Ureter (tissue), 1 donor: Measurements from ENCODE around the gene HOXA5. TPM values are rescaled to one million over a fixed set of nuclear protein-coding genes. Genes with fewer than 3 reads are reported as not detected.

Experiments used
- DNase-seq: peaks from one replicate; pipeline ENCODE4 v3.0.0-alpha.2; 2020; ENCODE audit warnings: low spot score
- total RNA-seq: library from RNA; stranded (reverse); gene quantifications from one replicate; pipeline ENCODE4 v1.2.4, GENCODE V29; 2023
- donor health status: DM: yes; HTN: yes; CAD: no.

The HOXA5 gene
- total RNA-seq, 1 donor from 2014 or later, result 10.4 TPM

- no peak for DNase-seq
Measured at GRCh38 chr7:27119412-27119911, 24.0 kb downstream of the HOXA5 start.

- DNase-seq, result no peak
Measured at GRCh38 chr7:27118580-27118979, 24.9 kb downstream of the HOXA5 start.

DNA sequence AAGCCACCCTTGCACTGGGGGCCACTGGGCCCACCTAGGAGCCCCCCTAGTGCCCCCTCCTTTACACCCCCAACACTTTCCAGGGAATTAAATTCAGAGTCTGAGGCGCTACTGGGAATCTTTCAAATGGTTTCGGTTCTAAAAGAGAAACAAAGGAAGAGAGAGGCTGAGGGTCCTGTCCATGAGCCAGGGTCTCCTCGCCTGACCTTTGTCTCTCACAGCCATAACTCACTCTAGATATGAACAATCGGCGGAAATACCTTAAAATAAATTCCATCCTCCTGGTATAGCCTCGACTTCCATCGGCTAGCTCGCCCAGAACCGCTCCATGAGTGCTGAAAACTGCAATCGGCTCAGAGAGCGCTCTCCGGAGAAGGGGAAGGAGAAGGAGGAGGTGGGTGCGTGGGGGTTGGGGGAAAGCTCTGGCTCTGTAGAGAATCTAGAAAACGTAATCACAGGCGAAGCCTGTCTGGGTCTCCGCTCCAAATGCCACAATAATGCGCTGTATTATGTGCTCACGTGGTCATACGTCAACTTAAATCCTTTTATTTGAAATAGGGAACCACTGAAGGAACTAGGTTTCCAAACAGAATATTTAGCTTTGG is 25.5 kb downstream of the HOXA5 start:
- DNase-seq, result no peak

GRCh38 chr7:27116962-27117886 is 26.3 kb downstream of the HOXA5 start:
- no peak for DNase-seq

DNA sequence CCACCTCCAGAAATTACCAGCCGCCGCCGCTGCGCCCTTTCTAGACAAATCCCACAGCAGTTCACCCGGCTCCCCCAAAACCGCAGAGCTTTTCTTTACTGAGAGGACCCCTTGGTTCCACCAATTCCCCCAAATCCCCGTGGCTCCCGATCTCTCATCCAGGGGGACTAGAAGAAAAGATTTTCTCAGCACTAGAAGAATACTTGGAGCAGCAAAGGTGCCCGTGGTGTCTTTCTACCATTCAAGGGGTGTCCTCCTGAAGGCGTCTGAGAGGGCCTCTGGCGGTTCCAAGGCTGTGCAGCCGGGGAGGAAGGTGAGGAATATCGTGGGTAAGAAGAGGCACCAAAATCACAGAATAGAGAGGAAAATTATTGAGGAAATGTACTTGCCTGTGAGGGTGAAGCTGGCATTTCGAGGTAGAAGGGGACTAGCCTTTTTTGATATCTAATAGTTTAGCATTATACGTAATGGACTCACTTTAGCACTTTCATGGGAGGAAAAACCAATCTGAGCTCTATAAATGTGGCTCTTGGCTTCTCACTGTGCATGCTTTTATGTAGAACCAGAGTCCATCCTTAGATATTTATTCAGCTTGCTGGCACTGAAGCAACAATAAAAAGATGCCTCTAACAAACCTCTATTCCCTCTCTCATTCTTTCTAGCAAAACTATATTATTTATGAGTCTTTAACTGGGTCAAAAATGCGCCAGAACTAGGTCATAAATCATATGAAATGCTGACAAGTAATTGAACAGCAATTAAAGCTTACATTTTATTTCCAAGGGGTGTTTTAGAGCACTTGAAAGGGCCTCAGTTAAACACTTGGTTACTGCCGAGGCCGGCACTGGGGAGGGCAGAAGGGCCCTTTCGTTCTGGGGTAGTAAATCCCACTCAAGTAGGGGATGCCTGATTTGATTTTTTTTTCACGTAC is 27.2 kb downstream of the HOXA5 start:
- no peak for DNase-seq

DNA sequence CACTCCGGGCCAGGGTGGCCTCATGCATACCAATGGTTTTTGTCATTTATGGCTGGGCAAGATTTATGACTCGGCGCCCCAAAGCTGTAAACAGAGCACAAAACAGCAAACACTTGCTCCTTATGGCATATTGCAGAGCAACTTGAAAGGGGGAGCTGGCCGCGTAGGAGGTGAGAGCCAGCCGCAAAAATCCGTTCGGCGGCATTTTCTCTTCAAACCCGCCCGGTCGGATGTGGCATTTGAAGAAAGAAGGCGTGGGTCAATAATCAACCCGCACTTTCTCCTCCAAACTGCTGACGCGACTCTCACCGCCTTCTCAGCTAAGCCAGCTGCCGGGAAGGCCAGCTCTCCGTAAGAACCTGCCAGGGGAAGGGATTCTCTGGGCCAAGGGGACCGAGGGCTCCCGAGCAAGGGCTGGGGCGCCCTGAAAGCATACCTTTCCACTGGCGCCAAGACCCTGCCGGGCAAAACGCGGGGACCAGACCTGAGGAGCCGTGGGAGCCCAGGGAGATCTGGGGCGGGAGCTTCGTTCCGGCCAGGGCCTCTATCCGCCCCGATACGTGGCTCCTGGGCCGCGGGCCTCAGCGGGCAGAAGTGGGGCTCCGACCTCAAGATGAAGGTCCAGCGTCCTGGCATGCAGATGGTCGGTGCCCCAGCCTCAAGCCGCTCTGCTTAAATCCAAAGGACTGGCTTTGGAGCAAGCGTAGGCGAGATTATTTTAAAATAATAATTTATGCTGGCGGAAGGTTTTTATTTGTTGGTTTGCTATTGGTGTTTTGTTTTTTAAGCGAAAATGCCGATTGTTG is 28.1 kb downstream of the HOXA5 start:
- no peak for DNase-seq

- DNase-seq, result no peak
Measured at GRCh38 chr7:27114881-27115220, 28.6 kb downstream of the HOXA5 start.

- no peak for DNase-seq
Measured at GRCh38 chr7:27113991-27114769, 29.3 kb downstream of the HOXA5 start.

- peak; percentile 89 for DNase-seq
Measured at GRCh38 chr7:27112955-27113949, 30.2 kb downstream of the HOXA5 start.

DNA sequence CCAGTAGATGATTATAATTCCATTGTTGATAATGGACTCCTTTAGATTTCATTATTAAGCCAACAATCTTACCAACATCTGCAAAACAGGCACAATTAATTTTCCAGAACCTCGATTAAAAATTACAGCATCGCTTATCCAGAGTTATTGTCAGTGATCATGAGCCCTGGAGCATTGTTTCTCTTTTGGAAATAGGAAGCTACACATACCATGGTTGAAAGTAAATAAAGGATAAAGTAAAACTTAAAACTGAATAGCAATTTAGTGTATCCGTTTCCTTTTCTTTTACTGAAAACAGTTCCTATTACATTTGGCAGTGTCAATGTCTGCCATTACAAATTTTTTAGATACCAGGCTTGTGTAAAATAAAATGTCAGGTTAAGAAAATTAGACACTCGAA is 31.1 kb downstream of the HOXA5 start:
- DNase-seq, result no peak

DNA sequence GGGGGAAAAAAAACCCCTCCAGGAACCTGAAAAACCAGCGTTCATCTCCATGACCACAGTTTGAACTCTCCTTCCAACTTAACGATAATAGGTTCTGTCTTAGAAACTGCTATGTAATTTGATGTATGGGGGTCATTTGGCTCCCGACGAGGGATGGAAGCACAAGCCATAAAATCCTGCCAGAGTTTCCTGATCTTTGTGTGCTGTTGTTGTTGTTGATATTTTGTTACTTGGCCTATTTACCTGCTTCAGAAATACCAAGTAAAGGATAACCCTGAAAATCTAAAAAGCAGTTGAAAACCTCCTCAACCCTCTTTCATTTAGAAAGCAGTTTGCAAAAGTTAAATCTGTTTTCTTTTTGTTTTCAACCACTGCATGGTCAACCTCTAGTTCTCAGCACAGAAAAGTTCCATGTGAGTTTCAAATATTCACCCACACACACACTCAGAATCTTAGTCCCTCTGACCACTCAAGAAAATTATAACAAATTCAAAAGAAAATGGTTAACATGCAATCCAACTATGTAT is 31.7 kb downstream of the HOXA5 start:
- DNase-seq, result no peak

- DNase-seq, result no peak
Measured at GRCh38 chr7:27111042-27111750, 32.3 kb downstream of the HOXA5 start.

DNA sequence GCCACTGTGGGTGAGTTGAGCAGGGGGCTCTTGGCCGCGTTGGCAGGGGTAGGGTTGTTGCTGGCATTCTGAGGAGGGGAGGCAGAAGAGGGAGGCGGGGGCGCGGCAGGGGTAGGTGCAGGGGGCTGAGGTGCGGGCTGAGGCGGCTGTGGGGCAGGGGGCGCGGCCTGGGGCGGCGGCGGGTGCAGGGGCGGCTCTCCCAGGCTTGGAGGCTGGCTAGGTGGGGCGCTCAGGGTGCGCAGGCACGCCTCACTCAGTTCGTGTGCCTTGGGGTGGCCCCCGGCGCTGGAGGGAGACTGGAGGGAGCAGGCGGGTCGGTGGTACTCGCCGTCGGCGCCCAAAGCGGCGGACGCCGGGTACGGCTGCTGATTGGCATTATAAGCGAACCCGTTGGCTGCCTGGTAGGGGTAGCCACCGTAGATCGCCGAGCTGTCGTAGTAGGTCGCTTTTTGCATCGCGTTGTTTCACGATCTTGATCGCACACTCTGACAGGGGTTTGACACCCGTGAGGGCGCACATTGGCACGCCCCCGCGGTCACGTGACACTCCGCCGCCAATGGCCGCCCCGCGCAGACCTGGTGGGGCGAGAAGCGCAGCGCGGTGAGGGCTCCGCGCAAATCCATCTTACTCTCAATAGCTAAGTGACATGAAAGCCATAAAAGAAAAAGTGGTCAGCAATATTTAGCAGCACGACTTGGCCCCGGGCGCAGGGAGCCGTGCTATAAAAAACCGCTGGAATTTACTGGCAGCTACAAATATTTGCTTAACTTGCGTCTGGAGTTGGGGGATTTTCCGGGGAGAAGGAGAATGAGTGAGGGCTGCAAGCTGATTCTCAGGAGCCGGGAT is 33.1 kb downstream of the HOXA5 start:
- DNase-seq, result no peak

- no peak for DNase-seq
Measured at GRCh38 chr7:27109466-27110185, 33.9 kb downstream of the HOXA5 start.

DNA sequence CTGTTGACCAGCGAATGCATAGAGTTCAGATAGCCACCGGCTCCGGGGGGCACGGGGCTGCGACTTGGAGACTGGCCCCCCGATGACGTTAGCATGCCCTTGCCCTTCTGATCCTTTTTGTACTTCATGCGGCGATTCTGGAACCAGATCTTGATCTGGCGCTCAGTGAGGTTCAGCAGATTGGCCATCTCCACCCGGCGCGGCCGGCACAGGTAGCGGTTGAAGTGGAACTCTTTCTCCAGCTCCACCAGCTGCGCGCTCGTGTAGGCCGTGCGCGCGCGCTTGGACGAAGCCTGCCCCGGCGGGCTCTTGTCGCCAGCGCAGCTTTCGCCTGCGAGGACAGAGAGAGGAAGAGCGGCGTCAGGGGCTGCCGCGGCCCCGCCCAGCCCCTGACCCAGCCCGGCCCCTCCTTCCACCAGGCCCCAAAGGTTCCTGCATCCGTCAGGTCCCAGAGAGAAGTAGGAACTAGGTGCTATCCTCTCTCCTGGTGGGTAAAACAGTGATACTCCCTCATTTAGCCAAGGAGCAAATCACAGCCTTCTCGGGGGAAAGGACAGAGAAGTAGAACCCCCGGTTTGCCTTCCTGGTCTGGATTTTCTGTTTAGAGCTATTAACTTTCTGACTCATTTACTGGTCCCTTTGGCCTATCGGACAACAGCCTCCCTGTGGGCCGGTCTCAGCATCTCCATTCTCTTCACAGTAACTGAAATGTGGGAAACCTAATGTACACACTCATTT is 34.9 kb downstream of the HOXA5 start:
- no peak for DNase-seq
